HG03139 (cell line): Measurements from ENCODE around the gene SHANK2.

Experiments
- ATAC-seq: cut with Tn5 transposase; IDR thresholded peaks from one replicate; pipeline ENCODE4 v1.9.1; 2021; ENCODE audit not compliant: unreplicated experiment

The SHANK2 gene

DNA sequence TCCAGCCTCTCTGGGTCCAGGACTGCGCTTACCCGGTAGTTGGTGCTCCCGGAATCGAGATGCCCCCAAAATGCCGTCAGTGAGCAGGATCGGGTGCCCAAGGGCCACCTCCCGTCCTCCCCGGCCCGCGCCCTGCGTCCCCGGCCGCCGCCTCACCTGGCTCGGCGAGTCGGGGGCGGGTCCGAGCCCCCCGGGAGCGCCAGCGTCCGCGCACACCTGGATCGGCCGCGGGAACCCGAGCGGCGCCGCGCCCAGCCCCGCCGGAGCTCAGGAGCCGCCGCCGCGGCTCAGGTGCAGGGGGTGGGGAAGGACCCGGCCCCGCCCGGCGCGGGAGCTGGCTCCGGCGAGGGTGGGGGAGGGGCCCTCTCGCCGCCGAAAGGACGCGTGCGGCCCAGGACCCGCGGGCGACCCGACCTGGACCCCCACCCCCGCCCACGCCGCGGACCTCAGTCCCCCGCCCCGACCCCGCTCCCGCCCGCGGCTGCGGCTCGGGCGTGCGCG lies at the start of gene SHANK2:
TSS of gene SHANK2 (minus strand) at position 309 of the 501 bp plus-strand sequence. CDS start 105,251 bp downstream, outside the sequence.
- ATAC-seq, result no peak

DNA sequence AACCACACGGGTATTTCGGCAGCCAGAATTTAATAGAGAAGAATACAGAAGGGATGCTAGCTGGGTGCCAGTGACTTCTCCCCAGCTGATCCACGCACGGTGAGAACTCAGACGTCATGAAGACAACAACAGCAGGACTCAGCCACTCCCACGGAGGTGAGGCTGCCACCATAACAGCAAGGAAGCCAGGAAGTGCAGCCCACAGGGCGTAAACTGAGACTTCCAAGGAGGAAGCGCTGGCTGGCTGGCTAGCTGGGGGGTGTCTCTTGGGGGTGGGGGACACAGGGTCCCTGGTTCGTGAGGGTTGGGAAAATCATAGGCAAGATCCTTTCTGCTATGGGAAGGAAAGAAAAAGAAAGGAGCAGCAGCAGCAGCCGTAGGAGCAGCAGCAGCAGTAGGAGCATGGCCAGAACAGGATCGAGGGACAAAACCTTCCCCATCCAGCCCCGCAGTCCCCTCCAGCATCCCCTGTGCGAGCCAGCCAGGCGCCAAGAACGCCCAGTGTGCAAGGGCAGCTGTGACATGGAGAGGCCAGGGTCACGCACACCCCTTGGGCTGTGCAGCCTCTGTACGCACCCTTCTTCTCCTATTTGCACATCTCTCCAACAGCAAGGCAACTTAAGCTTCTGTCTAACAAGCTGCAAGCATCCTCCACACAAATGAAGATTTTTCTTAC lies 49.6 kb upstream of the SHANK2 start:
- ATAC-seq, result no peak

DNA sequence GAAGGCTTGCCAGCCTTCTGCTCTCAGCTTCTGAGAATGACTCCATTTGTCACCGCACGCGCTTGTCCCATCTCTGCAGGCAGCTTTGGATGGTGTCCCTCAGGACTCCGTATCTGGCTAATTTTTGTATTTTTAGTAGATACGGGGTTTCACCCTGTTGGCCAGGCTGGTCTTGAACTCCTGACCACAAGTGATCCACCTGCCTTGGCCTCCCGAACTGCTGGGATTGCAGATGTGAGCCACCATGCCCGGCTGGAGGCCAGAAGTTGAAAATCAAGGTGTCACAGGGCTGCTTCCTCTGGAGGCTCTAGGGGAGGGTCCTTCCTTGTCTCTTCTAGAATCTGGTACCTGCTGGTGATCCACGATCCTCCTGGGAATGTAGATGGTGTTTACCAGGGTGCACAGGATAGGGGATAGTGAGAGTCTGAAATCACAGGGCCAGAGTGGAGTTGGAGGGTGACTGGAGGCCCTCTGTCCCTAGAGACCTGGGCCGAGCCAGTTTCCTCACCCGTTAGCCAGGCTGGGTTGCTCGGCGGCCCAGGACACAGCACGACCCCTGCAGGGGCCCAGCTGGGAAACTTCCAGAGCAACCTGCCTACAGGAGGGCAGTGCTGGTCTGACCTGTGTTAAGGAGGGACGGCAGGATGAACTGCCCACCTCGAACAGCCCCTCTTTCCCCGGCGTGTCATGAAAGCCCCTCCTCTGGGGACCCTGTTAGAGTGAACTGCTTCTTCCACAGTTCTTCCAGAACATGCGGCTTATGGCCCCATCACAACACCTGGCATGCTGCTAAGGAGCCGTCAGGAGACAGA lies 48.9 kb upstream of the SHANK2 start:
- no peak for ATAC-seq

DNA sequence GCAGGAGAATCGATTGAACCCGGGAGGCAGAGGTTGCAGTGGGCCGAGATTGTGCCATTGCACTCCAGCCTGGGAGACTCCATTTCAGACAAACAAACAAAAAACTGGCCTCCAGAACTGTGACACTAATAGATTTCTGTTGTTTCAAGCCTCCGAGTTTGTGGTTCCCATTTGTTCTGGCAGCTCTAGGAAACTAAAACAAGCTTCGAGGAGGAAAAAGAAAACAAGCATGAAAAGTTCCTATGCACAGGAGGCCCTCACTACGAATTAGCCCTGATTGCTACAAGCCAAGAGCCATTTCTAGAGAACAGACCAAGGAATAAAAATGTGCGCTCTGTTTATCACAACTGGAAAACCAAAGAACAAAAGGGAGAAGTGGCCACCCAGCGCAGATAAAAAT lies 47.8 kb upstream of the SHANK2 start:
- ATAC-seq, result no peak

DNA sequence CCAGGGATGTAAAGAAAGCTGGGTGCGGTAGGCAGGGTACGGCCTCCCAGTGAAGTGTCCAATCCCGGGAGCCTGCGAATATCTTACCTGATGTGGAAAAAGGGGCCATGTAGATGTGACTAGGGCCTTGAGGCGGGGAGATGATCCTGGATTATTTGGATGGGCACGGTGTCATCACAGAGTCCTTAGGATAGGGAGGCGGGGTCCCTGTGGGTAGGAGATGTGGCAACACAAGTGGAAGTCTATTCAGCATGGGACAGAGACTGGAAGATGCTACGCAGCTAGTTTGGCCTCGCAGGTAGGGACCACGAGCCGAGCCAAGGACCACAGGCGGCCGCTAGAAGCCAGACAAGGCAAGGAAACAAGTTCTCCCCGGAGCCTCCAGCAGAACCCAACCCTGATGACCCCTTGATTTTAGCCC lies 46.4 kb upstream of the SHANK2 start:
- no peak for ATAC-seq

DNA sequence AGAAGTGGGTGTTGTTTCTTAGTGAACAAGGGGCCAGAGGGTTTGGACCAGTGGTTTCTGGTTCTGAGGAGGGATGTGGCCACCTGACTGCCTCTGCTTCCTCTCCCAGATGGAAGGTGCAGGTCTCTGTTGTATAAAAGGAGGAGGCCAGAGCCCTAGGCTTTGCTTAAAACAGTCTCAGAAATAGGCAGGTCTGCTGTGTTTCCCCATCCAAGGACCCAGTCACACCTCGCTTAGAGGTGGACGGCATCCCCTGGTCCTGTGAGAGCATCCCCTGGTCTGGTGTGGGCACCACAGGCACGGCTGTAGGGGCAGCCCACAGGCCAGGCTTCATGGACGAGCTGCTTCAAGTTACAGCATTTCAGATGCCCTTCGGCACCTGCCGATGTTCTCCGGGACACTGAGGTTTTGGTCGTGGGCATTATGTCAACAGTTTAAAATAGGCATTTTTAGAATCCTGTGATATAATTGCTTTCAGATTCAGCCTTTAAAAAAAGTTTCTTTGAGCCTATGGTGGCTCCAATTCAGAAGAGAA lies 45.7 kb upstream of the SHANK2 start:
- no peak for ATAC-seq

DNA sequence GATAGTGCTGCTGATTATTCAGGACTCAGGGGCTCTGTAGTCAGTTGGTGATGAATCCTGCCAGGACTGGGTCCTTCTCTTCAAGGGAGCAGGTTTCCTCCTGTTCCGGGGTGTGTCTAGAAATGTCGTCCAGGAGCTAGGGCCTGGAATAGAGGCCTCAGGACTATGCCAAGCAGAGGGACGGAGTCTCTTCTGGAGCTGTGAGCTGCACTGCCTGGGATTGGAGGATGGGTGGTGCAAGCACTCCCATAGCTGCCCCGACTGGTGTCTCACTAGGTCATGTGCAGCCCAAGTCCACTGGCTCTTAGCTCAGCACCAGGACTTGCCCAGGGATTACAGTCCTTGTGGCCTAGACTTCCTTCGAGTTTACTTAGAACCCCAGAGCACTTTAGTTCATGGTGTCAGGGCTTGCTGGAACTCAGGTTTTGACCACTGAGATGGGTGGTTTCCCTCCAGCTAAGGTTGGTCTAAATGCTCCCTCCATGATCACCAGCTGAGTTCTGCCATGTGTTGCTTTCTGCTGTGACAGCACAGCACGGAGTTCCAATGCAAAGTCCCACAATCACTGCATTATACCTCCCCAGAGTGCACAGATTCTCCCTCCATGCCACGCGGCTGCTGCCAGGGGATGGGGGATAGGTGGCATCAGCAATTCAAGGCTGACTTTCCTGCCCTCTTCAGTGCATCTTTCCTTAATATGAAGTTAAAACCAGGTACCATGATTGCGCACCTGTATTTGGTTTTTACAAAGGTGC lies 42.6 kb upstream of the SHANK2 start:
- ATAC-seq, result no peak

DNA sequence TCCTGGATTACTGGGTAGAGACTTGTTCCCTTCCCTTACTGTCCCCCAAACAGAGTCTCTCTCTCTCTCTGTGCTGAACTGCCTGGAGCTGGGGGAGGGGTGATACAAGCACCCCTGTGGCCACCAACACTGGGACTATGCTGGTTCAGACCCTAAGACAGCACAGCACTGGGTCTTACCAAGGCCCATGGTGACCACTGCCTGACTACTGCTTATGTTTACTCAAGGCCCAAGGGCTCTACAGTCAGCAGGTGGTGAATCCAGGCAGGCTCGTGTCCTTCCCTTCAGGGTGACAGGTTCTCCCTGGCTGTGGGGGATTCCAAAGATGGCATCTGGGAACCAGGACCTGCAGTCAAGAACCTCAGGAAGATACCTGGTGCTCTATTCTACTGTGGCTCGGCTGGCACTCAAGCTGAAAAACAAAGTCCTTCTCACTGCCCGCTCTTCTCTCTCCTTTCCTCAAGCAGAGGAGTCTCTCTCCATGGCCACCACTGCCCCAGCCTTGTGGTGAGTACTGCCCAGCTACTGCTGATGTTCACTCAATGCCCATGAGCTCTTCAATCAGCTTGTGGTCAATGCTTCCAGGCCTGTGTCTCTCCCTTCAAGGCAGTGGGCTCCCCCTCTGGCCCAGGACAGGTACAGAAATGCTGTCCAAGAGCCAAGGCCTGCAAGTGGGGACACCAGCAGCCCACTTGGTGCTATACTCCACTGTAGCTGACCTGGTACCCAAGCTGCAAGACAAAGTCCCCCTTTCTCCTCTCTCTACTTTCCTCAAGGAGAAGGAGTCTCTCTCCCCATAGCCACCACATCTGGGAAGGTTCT lies 41.8 kb upstream of the SHANK2 start:
- no peak for ATAC-seq

DNA sequence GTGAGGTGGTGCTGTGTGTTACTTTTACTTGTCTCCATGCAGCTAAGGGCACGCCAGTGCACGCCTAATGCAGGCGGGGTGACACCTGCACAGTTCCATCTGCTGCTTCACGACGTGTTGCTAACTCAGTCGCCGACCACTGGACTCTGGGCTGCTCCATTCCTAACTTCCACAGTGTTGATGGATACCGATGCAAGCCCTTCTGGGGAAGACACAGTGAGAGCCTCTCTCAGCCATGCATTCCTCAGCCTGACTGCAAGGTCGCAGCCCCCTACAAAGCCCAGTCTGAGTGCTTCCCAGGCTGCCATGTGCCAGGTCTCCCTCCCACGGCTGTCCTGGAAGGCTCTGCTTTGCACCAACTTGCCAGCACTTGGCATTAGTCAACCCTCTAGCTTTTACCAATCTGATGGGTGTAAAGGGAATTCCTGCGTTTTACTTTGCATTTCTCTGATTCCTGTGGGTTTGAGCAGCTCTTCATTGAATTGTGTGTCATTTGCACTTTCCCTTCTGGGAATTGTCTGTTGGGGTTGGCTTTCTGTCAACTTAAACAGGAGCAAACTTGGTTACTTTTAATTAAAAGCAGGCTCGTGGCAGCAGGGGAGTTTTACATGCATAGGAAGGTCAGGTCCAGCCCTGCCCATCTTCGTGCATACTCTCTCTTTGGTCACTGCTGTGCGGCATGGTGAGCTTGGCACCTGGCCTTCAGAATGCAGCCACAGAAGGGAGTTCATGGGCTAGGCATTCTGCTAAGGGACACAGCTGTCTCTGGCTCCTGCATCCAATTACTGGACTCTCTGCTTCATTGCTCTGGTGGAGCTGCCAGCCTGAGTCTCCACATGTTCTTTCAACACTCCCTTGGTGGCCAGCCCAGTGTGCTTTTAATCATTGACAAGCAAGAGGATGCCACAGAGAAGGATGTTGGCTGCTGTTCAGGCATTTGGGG lies 34.6 kb upstream of the SHANK2 start:
- ATAC-seq, result no peak

DNA sequence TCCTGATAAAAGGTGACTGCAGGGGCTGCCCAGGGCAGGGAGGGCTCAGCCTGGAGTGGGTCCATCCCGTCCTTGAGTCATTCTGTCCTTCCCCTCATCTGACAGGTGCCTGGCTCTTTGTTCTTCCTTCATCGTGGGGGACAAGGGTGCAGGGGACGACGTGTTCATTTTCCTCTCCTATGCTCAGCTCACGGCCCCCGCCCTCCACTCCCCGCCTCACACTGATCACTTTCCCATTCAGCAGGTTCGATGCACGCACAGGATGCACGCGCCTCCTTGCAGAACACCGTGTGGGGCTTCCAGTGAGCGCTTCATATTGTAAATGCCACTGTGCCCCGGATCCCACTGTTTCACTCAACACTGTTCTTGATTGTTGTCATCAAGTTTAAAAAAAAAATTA lies 32.7 kb upstream of the SHANK2 start:
- no peak for ATAC-seq

DNA sequence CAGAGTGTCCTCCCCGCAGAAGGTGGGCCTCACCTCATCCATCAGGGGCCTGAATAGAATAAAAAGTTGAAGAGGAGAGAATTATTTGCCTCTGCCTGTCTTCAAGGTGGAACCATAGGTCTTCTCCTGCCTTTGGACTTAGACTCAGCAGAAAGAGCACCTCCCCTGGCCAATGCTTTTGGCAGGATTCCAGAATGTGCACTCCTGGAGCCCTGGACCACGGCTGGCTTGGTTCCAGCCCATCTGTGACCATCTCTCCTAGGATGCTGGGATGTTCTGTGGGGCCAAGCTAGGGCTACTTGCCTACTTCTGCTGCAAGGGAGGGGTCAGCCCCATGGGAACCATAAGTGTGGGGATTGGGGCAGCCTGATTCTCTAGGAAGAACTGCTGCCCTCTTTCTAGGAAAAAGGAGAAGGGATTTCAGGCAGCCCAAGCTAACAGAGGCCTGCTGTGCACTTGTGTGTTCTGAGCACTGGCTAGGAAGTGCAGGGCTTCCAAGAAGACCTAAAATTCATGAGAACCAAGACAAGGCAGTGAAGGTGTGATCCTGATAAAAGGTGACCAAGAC lies 32.2 kb upstream of the SHANK2 start:
- no peak for ATAC-seq

DNA sequence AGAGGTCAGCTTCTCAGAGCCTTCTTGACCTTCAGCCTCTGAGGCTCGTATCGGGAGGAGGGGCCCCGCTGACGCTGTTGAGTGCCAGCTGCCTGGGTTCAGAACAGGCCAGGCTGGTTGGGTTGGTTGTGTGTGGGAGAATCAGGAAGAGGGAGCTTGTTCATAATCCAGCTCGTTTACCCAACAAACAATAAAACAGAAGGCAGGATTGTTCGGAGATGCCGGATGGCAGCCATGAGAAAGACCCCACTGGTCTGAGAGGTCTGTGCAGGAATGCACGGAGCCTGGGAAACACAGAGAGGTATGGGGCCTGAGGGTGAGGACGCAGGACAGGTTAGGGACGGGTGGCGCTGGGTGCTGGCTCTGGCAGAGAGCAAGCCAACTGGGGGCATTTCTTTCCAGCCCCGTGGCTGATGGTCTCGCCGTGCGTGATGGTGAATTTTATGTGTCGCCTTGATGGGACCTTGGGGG lies 31.6 kb upstream of the SHANK2 start:
- ATAC-seq, result no peak

DNA sequence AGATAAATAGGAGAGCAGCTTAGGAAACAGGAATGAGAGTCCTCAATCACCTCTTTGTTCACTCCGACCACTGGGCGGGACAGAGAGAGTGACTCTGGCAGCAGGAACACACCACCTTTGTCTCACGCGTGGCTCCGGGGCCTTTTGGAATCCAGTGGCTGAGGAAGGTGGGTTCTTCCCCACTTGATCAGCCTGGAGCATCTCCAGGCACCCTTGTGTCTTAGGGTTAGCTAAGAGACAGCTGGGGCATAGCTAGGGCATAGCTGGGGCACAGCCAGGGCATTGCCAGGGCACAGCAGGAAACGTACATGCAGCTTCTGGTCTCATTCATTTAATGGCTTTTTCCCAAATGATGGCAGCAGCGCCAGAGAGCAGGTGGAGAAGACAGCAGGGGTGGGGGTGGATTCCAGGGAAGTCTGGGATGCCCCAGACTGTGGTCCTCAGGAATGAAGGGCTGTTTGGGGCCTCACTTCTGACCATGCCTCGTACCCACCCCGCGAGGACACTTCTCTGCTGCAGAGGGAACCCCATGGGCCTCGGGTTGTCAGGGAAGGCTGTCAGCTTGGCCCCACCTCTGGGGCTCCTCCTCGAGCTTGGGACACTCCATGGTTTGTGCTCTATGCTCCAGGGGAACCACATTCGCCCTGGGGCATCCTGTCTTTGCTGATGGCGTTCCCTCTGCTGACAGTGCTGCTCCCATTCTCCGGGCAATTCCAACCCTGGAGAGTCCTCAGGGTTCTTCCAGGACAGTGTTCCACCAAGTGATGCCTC lies 30.4 kb upstream of the SHANK2 start:
- no peak for ATAC-seq

DNA sequence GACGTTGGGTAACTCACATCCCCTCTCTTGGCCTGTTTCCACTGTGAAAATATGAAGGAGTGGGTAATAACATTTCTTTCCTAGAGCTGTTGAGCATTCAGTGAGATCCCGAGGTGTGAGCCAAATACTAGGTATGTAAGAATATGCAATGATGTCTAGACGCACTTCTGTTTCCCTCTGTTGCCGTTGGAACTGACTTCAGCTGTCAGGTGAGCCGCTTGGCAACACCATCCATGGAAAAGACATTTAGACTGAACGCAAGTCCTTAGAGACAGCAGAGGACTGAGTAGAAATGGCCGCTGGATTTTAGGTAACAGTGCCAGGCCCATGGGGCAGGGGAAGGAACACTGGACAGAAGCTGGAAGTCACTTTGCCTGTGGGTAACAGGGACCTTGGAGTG lies 29.5 kb upstream of the SHANK2 start:
- no peak for ATAC-seq

DNA sequence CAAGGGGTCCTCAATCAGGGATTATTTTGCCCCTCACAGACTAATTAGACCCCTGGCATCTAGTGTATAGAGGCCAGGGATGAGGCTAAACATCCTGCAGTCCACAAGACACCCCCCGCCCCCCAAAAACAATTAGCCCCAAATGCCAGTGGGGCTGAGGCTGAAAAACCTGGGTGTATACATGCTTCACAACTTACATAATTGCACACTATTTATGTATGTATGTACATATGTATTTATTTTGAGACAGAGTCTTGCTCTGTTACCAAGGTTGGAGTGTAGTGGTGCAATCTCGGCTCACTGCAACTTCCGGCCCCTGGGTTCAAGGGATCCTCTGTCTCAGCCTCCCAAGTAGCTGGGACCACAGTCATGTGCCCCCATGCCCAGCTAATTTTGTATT lies 28.8 kb upstream of the SHANK2 start:
- ATAC-seq, result no peak

DNA sequence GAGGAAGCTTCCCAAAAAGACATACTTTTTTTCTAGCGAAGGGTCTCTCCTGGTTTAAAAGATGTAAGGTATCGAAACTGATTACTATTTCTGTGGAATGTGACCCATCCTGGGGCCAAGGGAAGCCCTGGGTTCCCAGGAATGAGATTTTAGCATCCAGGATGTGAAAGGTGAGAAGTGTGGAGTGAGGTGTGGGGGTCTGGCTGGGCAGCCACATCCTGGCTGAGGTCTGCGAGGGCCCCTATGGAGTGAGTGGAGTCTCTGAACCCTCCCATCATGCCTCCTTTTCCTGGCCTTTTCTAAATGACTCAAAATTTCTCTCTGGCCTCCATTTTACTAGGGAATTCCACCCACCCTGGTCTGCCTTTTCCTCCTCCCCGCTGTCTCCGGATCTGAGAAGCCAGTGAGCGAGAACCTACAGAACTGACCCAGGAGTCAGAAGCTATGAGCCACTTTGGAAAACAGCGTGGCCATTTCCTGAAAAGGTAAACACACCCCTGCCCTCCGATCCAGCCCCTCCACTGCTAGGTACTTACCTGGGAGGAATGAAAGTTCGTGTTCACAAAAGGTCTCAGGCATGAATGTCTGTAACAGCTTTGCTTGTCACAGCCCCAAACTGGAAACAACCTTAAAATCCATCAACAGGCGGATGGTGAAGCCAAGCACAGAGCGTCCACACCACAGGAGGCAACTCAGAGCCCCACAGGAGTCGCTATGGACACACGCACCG lies 27.7 kb upstream of the SHANK2 start:
- no peak for ATAC-seq

DNA sequence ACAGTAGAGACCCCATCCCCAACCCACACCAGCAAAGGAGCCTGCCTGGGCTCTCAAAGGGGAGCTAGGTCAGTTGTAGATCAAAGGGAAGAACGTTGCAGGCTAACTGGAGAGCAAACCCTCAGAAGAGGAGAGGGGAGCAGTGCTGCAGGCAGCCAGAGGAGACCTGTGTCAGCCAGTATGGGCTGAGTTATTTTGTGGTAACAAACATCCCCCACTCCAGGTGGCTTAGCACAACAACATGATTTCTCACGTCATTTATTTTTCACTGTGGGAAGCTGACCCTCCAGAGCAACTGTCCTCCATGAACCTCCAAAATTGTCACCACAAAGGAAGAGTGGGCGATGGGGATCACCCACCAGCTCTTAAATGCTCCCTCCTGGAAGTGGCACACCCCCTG lies 19.8 kb upstream of the SHANK2 start:
- no peak for ATAC-seq
